CD8-positive, alpha-beta memory T cell (primary cell): ENCODE results near the gene U2AF1. TPM values are rescaled to one million over a fixed set of nuclear protein-coding genes. Genes with fewer than 3 reads are reported as not detected.
"Not testable (repeated sequence)": the region's sequence is repeated elsewhere in the genome, so short reads cannot be mapped to it uniquely, and the experiment has no call there.

Source experiments
- CTCF ChIA-PET: fragments of 350-600 bp; sonication (Branson Sonifier 250); formaldehyde crosslinking; loops from one replicate; lab custom pipeline; 2021; ENCODE audit warnings: antibody characterized with exemption; lab: Charles Lee
- POLR2A ChIA-PET: fragments of 350-600 bp; sonication (Branson Sonifier 250); formaldehyde crosslinking; loops from one replicate; lab custom pipeline; 2021; ENCODE audit warnings: antibody characterized with exemption; lab: Charles Lee
- DNase-seq, 5 donors: peaks; one replicate each; pipeline versions ENCODE4 v3.0.0 to v3.0.0-alpha.2; 2020 to 2022; ENCODE audit warnings: mixed read lengths in 1 of 5
- H3K27ac ChIP-seq: one replicate; pipeline ENCODE4 v1.7.0; 2013; ENCODE audit warnings: low read depth, mild to moderate bottlenecking, low read length, moderate library complexity
- H3K27me3 ChIP-seq: 2 replicates; pipeline ENCODE4 v1.7.0; 2013; ENCODE audit warnings: low read length, mild to moderate bottlenecking; ENCODE audit not compliant: insufficient read depth, poor library complexity, severe bottlenecking
- H3K36me3 ChIP-seq: 2 replicates; pipeline ENCODE4 v1.7.0; 2013; ENCODE audit warnings: mild to moderate bottlenecking, low read length, moderate library complexity; ENCODE audit not compliant: insufficient read depth
- H3K4me1 ChIP-seq: 2 replicates; pipeline ENCODE4 v1.7.0; 2013; ENCODE audit warnings: mild to moderate bottlenecking, low read length, moderate library complexity; ENCODE audit not compliant: insufficient read depth
- H3K4me3 ChIP-seq: 2 replicates; pipeline ENCODE4 v1.7.0; 2013; ENCODE audit warnings: mild to moderate bottlenecking, low read length
- H3K9me3 ChIP-seq: 2 replicates; pipeline ENCODE4 v1.7.0; 2013; ENCODE audit warnings: mild to moderate bottlenecking, low read length
- H3K27ac Mint-ChIP-seq, 8 donors: one replicate each; pipeline ENCODE4 v1.8.0; 2020 to 2021; ENCODE audit warnings: mixed read lengths in 8 of 8, mild to moderate bottlenecking in 6 of 8, inconsistent platforms in 3 of 8, moderate library complexity in 3 of 8
- H3K27me3 Mint-ChIP-seq, 2 donors: one replicate each; pipeline ENCODE4 v1.8.0; 2020 to 2021; ENCODE audit warnings: mixed read lengths in 2 of 2, mild to moderate bottlenecking in 1 of 2, moderate library complexity in 1 of 2
- H3K36me3 Mint-ChIP-seq, 3 donors: one replicate each; pipeline ENCODE4 v1.8.0; 2020 to 2021; ENCODE audit warnings: mixed read lengths in 3 of 3, inconsistent platforms in 1 of 3, mild to moderate bottlenecking in 1 of 3
- H3K4me1 Mint-ChIP-seq, 3 donors: one replicate each; pipeline ENCODE4 v1.8.0; 2020 to 2021; ENCODE audit warnings: mixed read lengths in 3 of 3, inconsistent platforms in 1 of 3, mild to moderate bottlenecking in 1 of 3
- H3K4me3 Mint-ChIP-seq, 7 donors: one replicate each; pipeline ENCODE4 v1.8.0; 2020 to 2021; ENCODE audit warnings: mixed read lengths in 7 of 7, mild to moderate bottlenecking in 6 of 7, moderate library complexity in 4 of 7, inconsistent platforms in 2 of 7
- H3K9me3 Mint-ChIP-seq, 5 donors: one replicate each; pipeline ENCODE4 v1.8.0; 2020 to 2022; ENCODE audit warnings: mixed read lengths in 5 of 5, mild to moderate bottlenecking in 3 of 5, moderate library complexity in 2 of 5, inconsistent platforms in 1 of 5
- polyA plus RNA-seq: library from polyadenylated mRNA; unstranded; fragments of 300-500 nt; fragmentation: Illumina TruSeq; gene quantifications from one replicate; pipeline ENCODE4 v1.2.3, GENCODE V29; 2021
- total RNA-seq, 2 experiments: library from RNA; stranded (reverse); gene quantifications; one replicate each; pipeline ENCODE4 v1.2.3, GENCODE V29; 2021

The U2AF1 gene
- total RNA-seq: 10 to 100 TPM; 15.0 to 16.3 TPM
- 58.0 TPM for polyA plus RNA-seq

GRCh38 chr21:43106965-43107793 is at the start of gene U2AF1:
Gene U2AF1 (minus strand): TSS chr21:43107570. CDS start chr21:43107494, 76 bp downstream.
- H3K36me3 Mint-ChIP-seq, H3K4me1 ChIP-seq, CTCF ChIA-PET, H3K27ac ChIP-seq, H3K27ac Mint-ChIP-seq, H3K9me3 ChIP-seq, H3K4me3 ChIP-seq, H3K27me3 Mint-ChIP-seq, H3K27me3 ChIP-seq, H3K9me3 Mint-ChIP-seq, H3K4me1 Mint-ChIP-seq, H3K36me3 ChIP-seq, POLR2A ChIA-PET: not testable (repeated sequence)
- peak within 1 kb of the TSS in 3 of 7 donors; percentile 22 to 64 (median 32) for H3K4me3 Mint-ChIP-seq
- DNase-seq: peak in 3 of 5 donors; percentile 55 to 75 (median 65)

DNA sequence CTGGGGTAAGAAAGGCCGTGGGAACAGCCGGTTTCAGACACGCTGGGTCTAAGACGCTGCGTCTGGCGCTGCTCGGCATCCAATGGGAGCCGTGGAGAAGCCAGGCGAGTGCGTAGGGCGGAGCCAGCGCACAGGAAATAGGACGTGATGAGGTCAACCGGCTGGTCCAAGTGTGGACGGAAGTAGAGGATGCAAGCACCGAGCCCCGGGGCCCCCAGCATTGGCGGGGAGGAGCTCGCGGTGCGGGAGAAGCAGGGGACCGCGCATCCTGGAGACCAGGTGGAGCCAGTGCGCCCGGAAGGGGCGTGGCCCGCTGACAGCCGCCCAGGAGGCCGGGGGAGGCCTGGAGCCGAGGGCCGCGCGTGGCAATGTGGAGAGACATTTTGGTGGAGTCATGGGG is 46.2 kb upstream of the U2AF1 start:
- H3K4me3 Mint-ChIP-seq, DNase-seq, H3K4me1 Mint-ChIP-seq, H3K9me3 Mint-ChIP-seq, H3K4me1 ChIP-seq, H3K36me3 ChIP-seq, H3K4me3 ChIP-seq, H3K27me3 ChIP-seq, CTCF ChIA-PET, H3K36me3 Mint-ChIP-seq, H3K27ac Mint-ChIP-seq, H3K27ac ChIP-seq, POLR2A ChIA-PET, H3K9me3 ChIP-seq, H3K27me3 Mint-ChIP-seq: not testable (repeated sequence)

- H3K27ac ChIP-seq, H3K27me3 Mint-ChIP-seq, H3K9me3 ChIP-seq, H3K36me3 ChIP-seq, H3K9me3 Mint-ChIP-seq, H3K4me3 Mint-ChIP-seq, H3K4me1 ChIP-seq, POLR2A ChIA-PET, CTCF ChIA-PET, H3K36me3 Mint-ChIP-seq, H3K27ac Mint-ChIP-seq, H3K27me3 ChIP-seq, H3K4me3 ChIP-seq, H3K4me1 Mint-ChIP-seq, DNase-seq: not testable (repeated sequence)
Measured at GRCh38 chr21:43149344-43149743, 42.0 kb upstream of the U2AF1 start.

DNA sequence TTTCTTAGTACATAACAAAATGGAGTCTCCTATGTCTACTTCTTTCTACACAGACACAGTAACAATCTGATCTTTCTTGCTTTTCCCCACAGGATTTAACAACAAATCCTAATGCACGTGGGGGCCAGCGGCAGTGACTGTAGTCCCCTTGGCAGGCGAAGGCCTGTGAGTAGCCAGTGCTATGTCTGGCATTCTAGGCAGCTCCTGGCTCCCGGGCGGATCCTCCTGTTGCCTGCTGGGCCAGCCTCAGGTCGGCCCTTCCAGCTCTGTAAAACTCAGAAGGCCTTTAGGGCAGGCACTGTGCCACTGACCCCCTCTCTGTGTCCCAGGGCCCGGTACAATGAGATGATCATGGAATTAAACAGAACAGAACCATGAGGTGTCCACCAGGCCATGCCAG is 40.6 kb upstream of the U2AF1 start:
- CTCF ChIA-PET, H3K4me1 ChIP-seq, H3K27me3 Mint-ChIP-seq, H3K4me3 ChIP-seq, DNase-seq, POLR2A ChIA-PET, H3K27me3 ChIP-seq, H3K36me3 Mint-ChIP-seq, H3K4me3 Mint-ChIP-seq, H3K36me3 ChIP-seq, H3K27ac Mint-ChIP-seq, H3K9me3 ChIP-seq, H3K27ac ChIP-seq, H3K4me1 Mint-ChIP-seq, H3K9me3 Mint-ChIP-seq: not testable (repeated sequence)

GRCh38 chr21:43146637-43147036 is 39.3 kb upstream of the U2AF1 start:
- H3K4me3 Mint-ChIP-seq, H3K36me3 ChIP-seq, CTCF ChIA-PET, H3K27me3 ChIP-seq, H3K36me3 Mint-ChIP-seq, H3K27ac ChIP-seq, H3K27ac Mint-ChIP-seq, H3K9me3 ChIP-seq, H3K27me3 Mint-ChIP-seq, H3K4me1 ChIP-seq, H3K4me3 ChIP-seq, DNase-seq, POLR2A ChIA-PET, H3K4me1 Mint-ChIP-seq, H3K9me3 Mint-ChIP-seq: not testable (repeated sequence)

GRCh38 chr21:43141407-43141806 is 34.0 kb upstream of the U2AF1 start:
- H3K4me1 ChIP-seq, POLR2A ChIA-PET, H3K36me3 ChIP-seq, H3K4me1 Mint-ChIP-seq, H3K27me3 Mint-ChIP-seq, H3K4me3 ChIP-seq, CTCF ChIA-PET, H3K27me3 ChIP-seq, H3K27ac ChIP-seq, H3K4me3 Mint-ChIP-seq, H3K9me3 Mint-ChIP-seq, DNase-seq, H3K27ac Mint-ChIP-seq, H3K36me3 Mint-ChIP-seq, H3K9me3 ChIP-seq: not testable (repeated sequence)

DNA sequence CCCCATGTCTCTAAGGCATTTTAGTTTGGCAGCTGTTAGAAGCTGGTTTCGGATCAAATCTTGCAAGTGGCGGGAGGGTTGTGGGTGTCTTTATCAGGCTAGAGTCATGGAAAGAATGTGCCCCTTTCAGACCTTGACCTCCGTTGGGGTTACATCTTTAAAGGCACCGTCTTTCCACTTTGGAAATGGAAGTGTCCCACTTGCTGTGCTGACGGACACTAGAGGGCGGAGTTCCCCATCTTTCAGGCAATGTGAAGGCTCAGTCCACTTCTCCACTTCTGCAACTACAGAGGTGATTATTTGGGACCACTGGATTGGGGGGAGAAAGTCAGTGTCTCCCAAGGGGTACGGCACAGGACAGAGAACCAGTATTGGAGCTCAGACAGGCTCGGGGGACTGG is 31.6 kb upstream of the U2AF1 start:
- CTCF ChIA-PET, H3K27me3 ChIP-seq, H3K4me1 Mint-ChIP-seq, H3K9me3 Mint-ChIP-seq, H3K27me3 Mint-ChIP-seq, H3K36me3 ChIP-seq, H3K4me1 ChIP-seq, H3K27ac ChIP-seq, H3K27ac Mint-ChIP-seq, POLR2A ChIA-PET, H3K9me3 ChIP-seq, H3K36me3 Mint-ChIP-seq, H3K4me3 ChIP-seq, H3K4me3 Mint-ChIP-seq, DNase-seq: not testable (repeated sequence)

DNA sequence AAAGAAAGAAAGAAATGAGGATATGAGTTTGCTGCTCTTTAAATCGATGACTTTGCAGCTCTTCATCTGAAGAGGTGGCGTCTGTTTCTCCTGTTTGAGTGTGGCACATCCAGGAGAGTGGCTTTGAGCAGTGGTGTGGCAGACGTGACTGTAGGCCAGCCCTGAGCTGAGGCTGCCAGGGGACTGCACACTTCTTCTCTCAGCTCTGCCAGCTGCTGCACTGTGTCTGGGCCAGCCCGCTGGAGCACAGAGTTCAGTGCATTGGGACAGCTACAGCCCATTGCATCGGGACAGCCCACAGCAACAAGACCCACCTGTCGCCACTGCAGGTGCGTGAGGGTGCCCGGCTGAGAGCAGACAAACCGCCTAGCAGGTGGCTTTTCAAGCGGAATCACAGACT is 27.1 kb upstream of the U2AF1 start:
- H3K4me1 ChIP-seq, H3K4me3 ChIP-seq, H3K27me3 ChIP-seq, POLR2A ChIA-PET, CTCF ChIA-PET, H3K4me3 Mint-ChIP-seq, DNase-seq, H3K9me3 Mint-ChIP-seq, H3K36me3 ChIP-seq, H3K27ac Mint-ChIP-seq, H3K4me1 Mint-ChIP-seq, H3K9me3 ChIP-seq, H3K36me3 Mint-ChIP-seq, H3K27me3 Mint-ChIP-seq, H3K27ac ChIP-seq: not testable (repeated sequence)

DNA sequence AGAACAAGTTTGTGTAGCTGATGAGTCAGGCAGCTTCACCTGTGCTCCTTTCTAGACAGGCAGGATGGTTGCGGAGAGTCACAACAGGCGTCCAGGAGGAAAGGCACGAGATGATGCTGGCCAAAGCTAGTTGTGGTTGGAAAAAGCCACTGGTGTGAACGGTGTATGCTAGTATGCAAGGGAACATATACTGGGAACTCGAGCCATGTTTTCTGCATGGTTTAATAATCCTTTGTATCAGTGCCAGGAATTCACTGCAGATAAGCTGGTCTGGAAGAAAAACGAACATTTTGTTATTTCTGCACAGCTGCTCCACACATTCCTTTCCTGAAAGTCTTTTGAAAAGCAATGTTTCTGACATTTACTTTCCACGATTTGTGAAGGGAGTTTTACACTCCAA is 22.7 kb upstream of the U2AF1 start:
- H3K9me3 Mint-ChIP-seq, H3K27me3 ChIP-seq, H3K4me3 Mint-ChIP-seq, H3K27ac Mint-ChIP-seq, H3K4me3 ChIP-seq, CTCF ChIA-PET, H3K27me3 Mint-ChIP-seq, H3K36me3 ChIP-seq, H3K4me1 ChIP-seq, H3K27ac ChIP-seq, DNase-seq, H3K36me3 Mint-ChIP-seq, H3K9me3 ChIP-seq, POLR2A ChIA-PET, H3K4me1 Mint-ChIP-seq: not testable (repeated sequence)
